Fibroblast of mammary gland (primary cell): Measurements from ENCODE around the gene HSPA4L.

Source experiments
- DNase-seq: peaks from one replicate; pipeline ENCODE4 v3.0.0-alpha.2; 2010; ENCODE audit warnings: low read depth
- H3K4me3 ChIP-seq: 2 replicates; pipeline ENCODE4 v1.5.1; 2011; ENCODE audit warnings: low read depth, mild to moderate bottlenecking, low read length, moderate library complexity; ENCODE audit not compliant: control insufficient read depth
- TF ChIP-seq, protein P1 (sequence below): conservative IDR thresholded peaks from 2 replicates; pipeline ENCODE4 v1.5.1; 2011; ENCODE audit warnings: low read depth, low read length, inconsistent platforms; ENCODE audit not compliant: control insufficient read depth, insufficient read depth

Gene HSPA4L

DNA sequence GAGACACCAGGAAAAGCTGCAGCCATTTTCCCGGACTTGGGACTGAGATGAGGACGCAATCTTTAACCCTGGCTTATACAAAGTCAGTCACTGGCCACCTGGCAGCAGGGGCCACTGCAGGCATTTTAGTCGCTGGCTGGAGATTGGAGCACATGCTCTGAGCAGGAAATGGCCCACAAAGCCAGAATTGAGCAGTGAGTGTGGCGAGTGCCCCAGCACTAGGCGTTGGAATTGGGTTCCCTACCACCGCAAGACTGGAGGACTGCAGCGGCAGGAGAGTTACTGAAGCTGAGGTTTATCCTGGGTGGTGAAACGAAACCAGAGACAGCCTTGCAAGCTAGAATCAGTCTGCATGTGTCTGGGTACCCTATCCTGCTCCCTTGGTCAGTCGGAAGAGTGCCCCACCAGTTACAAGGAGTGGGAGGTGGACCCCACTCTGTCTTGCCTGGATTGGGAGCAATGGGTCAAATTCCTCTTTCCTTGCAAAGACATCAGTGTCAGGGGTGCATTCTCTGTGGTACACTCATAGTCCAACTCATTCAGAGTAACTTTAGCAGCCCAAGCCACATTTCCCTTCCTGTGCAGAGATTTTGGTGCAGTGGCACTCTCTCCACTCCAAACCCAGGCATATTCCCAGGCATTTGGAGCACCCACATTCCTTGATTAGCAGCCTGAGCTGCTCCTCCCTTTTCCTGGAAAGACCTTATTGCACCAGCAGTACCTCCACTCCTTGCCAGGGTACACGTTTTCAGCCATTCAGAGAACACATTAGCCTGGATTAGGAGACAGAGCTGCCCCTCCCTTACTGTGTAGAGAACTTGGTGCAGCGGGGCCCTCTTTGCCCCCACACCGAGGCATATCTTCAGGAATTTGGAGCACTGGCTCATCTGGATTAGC lies 61.8 kb downstream of the HSPA4L start:
- TF ChIP-seq, protein P1, sequence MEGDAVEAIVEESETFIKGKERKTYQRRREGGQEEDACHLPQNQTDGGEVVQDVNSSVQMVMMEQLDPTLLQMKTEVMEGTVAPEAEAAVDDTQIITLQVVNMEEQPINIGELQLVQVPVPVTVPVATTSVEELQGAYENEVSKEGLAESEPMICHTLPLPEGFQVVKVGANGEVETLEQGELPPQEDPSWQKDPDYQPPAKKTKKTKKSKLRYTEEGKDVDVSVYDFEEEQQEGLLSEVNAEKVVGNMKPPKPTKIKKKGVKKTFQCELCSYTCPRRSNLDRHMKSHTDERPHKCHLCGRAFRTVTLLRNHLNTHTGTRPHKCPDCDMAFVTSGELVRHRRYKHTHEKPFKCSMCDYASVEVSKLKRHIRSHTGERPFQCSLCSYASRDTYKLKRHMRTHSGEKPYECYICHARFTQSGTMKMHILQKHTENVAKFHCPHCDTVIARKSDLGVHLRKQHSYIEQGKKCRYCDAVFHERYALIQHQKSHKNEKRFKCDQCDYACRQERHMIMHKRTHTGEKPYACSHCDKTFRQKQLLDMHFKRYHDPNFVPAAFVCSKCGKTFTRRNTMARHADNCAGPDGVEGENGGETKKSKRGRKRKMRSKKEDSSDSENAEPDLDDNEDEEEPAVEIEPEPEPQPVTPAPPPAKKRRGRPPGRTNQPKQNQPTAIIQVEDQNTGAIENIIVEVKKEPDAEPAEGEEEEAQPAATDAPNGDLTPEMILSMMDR = no peak
- no peak for DNase-seq
- no peak overlapping the region for H3K4me3 ChIP-seq

DNA sequence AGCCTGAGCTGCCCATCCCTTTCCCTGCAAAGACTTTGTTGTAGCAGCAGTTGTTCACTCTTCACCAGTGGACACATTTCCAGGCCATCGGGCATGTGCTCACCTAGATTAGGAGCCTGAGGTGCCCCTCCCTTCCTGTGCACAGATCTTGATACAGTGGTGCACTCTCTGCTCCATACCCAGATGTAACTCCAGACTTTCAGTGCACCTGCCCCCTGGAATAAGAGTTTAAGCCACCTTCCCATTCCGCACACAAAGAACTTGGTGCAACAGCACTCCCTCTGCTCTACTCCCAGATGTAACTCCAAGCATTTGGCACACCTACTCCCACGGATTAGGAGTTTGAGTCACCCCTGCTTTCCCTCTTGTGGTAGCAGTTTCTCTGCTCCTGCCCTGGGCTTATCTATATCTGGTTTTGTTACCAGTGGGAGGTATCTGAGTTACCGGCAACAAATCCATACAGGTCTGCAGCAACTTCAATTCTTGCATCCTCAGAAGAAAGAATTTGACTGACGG lies 62.5 kb downstream of the HSPA4L start:
- H3K4me3 ChIP-seq = no peak overlapping the region
- peak; percentile 5 for DNase-seq
- TF ChIP-seq, protein P1 = no peak

DNA sequence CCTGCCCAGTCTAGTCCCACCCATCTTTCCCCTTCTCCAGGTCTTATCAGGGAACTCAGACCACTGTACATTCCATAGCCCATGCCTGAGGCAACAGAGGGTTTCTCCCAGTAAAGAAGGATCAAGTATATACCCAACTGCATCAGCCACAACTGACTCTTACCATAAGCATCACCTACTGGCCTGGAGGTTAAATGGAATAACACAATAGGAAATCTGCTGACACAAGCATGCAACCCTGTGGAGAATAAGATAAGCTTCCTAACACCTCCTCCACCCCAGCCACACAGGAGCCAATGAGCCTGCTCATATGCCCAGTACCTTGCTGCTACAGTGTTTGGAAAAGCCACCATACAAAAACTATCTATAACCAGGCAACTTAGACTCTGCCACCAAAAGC lies 63.9 kb downstream of the HSPA4L start:
- TF ChIP-seq, protein P1 = no peak
- no peak for DNase-seq
- no peak overlapping the region for H3K4me3 ChIP-seq

DNA sequence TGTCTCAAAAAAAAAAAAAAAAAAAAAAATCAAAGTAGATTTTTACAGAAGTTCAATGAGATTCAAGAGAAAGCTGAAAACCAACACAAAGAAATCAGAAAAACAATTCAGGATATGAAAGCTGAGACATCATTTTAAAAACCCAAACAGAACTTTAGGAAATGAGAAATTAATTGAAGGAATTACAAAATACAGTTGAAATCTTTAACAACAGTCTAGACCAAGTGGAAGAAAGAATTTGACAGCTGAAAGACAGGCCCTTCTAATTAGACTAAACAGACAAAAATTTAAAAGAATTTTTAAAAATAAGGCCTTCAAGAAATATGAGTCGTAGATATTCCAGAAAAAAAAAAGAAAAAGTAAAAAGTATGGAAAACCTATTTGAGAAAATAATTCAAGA lies 64.6 kb downstream of the HSPA4L start:
- no peak overlapping the region for H3K4me3 ChIP-seq
- DNase-seq = no peak
- TF ChIP-seq, protein P1 = no peak

DNA sequence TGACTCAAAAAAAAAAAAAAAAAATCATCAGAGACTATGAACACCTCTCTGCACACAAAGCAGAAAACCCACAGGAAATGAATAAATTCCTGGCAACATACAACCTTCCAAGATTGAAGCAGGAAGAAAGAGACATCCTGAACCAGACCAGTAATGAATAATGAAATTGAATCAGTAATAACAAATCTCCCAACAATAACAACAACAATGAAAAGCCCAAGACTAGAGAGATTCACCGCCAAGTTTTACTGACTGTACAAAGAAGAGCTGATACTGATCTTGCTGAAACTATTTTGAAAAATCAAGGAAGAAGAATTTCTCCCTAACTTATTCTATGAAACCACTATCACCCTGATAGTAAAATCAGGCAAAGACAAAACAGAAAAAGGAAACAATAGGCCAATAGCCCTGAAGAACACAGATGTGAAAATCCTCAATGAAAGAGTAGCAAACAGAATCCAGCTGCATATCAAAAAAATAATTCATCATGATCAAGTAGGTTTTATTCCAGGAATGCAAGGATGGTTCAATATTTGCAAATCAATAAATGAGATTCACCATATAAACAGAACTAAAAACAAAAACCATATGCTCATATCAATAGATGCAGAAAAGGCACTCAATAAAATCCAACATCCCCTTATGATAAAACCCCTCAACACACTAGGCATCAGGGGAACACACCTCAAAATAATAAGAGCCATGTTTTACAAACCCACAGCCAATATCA lies 67.5 kb downstream of the HSPA4L start:
- no peak overlapping the region for H3K4me3 ChIP-seq
- TF ChIP-seq, protein P1 = no peak
- peak; percentile 4 for DNase-seq

DNA sequence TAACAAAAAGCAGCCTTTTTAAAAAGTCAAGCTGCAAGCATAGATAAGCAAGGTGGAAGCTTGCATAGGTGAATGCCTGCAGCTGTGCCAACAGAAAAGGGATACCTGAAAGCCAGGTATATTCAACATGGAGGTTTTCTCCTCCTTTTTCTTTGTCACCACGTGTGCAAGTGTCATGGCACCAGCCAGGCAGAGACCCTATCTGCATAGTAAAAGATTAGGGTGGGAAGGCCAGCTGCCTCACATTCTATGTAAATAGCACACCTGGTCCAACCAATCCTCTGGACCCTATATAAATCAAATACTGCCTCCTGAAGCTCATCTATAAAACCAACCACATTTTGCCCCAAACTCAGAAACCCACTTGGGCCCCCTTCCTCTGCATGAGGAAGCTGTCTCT lies 70.5 kb downstream of the HSPA4L start:
- no peak for DNase-seq
- no peak overlapping the region for H3K4me3 ChIP-seq
- TF ChIP-seq, protein P1 = no peak
